IPS-18c (cell line): Measurements from ENCODE around the gene RTBDN.
A peak's percentile ranks its signal among the peaks of the same experiment; 100 is the strongest.

Experiments used
- H3K4me3 ChIP-seq: 2 replicates; pipeline ENCODE4 v1.7.0; 2013; ENCODE audit warnings: low read depth, mild to moderate bottlenecking, low read length, moderate library complexity; ENCODE audit not compliant: insufficient read depth
- H3K9me3 ChIP-seq: one replicate; pipeline ENCODE4 v1.6.1; 2013; ENCODE audit warnings: mild to moderate bottlenecking, low read length, moderate library complexity; ENCODE audit not compliant: control insufficient read depth, insufficient read depth

Gene RTBDN

DNA sequence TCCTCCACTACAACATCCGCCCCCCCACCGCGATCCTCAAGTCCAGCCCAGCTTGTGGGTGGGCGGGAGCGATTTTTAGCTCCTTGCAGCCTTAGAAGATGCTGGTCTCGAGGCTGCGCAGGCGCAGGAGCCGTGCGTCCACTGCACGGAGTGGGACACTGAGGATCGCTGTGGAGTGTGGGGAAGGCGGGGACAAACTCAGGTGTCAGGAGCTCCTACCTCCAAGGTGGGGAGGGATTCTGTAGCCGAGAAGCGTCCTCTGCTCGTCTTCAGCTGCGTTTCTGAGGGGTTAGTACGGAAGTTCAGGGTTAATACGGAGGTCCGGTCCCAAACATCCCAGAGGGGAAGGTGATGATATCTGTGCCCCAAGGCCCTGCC, at the start of gene RTBDN:
Gene RTBDN (minus strand): TSS at position 14 of the 378 bp plus-strand sequence. CDS start 4,600 bp downstream, outside the sequence.
- peaks cover 4% of the 10 kb centered on the region for H3K9me3 ChIP-seq
- peak within 1 kb of the TSS; percentile 71 for H3K4me3 ChIP-seq

DNA sequence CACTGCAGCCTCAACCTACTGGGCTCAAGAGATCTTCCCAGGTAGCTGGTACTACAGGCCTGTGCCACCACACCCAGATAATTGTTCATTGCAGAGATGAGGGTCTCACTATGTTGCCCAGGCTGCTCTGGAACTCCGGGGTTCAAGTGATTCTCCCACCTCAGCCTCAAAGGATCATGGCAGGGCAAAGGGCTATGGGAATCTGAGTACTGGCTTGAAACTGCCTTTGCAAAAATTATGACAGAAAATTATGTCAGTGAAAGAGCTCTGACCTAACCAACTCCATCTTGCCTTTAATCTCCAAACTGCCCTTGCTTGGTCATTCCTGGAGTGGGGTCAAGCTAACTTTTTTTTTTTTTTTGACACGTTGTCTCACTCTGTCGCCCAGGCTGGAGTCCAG, 48.2 kb upstream of the RTBDN start:
- Histone ChIP-seq H3K9me3 (peaks cover 4% of the 10 kb centered on the region), H3K4me3 (no peak overlapping the region)

DNA sequence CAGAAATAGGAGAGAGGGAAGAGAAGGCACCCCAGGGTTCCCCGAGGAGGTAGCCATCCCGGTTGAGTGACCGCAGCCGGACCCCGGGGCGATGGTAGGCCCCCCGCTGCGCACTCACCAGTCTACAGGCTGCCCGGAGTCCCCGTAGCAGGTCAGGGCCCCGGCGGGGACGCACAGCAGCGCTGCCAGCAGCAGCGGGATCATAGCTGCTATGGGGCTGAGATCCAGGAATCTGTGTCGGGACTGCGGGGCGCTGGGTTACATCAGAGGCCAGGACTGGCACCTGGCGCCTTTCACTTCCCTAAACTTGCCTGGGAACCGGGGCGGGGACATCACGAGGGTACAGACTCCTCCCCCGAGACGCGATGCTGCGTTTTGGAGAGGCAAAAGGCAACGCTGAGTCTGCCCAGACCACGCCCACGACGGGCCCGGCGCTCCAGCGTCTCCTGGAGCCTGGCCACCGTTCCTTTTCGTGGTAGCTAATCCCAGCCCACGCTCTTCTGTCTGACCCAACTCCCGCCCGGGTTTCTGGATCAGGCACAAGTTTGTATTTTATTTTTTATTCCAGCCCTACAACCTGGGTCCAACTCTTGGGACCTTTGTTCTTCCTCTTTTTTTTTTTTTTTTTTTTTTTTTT, 46.9 kb upstream of the RTBDN start, which contains the start of gene DNASE2:
Gene DNASE2 (minus strand): TSS at position 278 of the 637 bp plus-strand sequence. CDS start 74 bp downstream, at position 204.
- peak within 1 kb of the TSS; percentile 94 for H3K4me3 ChIP-seq
- peaks cover 4% of the 10 kb centered on the region for H3K9me3 ChIP-seq

DNA sequence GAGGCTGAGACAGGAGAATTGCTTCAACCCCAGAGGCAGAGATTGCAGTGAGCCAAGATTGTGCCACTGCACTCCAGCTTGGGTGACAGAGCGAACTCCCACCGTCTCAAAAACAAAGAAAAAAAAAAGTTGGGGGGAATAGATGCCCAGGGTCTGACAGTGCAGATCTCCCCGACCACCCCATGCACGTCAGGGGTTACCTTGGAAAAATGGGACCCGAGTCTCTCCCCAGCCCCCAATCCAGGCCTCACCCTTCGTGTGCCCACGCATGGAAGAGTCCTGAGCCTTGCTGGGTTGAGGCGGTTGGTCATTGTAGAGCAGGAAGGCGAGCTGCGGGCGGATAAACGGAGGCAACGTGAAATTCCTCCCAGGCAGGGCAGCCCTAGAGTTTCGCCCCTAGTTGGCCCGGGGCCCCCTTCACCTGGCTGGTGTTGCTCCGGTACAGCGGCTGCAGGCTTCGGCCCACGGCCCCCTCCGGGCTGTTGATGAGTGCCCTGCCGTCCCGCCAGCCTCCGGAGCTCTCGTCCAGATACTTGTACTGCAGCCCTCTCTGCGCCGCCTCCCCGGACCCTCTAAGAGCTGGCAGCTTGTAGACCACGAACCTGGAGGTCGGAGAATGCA, 46.3 kb upstream of the RTBDN start:
- H3K4me3 ChIP-seq = peak overlapping the region; percentile 94
- peaks cover 4% of the 10 kb centered on the region for H3K9me3 ChIP-seq

DNA sequence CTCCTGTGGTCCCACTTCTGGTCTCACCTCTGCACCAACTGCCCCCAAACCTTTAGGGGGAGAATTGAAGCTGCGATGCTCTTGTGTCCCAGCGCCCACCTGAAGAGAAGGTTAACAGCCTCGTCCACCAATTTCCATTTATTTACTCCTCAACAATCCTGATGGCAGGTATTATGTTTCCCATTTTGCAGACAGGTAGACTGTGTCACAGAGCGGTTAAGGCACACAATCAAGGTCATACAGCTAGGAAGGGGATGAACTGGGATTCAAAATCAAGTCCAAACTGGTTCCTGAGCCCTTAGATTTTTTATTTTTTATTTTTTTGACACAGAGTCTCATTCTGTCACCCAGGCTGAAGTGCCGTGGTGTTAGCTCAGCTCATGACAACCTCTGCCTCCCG, 40.7 kb upstream of the RTBDN start:
- peaks cover 2% of the 10 kb centered on the region for H3K9me3 ChIP-seq
- no peak overlapping the region for H3K4me3 ChIP-seq

DNA sequence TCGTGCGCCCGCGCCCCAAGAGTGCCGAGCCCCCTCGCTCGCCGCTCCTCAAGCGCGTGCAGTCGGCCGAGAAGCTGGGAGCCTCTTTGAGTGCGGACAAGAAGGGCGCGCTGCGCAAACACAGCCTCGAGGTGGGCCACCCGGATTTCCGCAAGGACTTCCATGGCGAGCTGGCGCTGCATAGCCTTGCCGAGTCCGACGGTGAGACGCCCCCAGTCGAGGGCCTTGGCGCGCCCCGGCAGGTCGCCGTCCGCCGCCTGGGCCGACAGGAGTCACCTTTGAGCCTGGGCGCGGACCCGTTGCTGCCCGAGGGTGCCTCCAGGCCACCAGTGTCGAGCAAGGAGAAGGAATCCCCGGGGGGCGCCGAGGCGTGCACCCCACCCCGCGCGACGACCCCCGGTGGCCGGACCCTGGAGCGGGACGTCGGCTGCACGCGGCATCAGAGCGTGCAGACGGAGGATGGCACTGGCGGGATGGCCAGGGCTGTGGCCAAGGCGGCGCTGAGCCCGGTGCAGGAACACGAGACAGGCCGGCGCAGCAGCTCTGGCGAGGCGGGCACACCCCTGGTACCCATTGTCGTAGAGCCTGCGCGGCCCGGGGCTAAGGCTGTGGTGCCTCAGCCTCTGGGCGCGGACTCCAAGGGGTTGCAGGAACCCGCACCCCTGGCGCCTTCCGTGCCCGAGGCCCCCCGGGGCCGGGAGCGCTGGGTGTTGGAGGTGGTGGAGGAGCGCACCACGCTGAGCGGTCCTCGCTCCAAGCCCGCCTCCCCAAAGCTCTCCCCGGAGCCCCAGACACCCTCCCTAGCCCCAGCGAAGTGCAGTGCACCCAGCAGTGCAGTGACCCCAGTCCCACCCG, 39.7 kb upstream of the RTBDN start:
- Histone ChIP-seq H3K9me3 (peaks cover 2% of the 10 kb centered on the region), H3K4me3 (no peak overlapping the region)

DNA sequence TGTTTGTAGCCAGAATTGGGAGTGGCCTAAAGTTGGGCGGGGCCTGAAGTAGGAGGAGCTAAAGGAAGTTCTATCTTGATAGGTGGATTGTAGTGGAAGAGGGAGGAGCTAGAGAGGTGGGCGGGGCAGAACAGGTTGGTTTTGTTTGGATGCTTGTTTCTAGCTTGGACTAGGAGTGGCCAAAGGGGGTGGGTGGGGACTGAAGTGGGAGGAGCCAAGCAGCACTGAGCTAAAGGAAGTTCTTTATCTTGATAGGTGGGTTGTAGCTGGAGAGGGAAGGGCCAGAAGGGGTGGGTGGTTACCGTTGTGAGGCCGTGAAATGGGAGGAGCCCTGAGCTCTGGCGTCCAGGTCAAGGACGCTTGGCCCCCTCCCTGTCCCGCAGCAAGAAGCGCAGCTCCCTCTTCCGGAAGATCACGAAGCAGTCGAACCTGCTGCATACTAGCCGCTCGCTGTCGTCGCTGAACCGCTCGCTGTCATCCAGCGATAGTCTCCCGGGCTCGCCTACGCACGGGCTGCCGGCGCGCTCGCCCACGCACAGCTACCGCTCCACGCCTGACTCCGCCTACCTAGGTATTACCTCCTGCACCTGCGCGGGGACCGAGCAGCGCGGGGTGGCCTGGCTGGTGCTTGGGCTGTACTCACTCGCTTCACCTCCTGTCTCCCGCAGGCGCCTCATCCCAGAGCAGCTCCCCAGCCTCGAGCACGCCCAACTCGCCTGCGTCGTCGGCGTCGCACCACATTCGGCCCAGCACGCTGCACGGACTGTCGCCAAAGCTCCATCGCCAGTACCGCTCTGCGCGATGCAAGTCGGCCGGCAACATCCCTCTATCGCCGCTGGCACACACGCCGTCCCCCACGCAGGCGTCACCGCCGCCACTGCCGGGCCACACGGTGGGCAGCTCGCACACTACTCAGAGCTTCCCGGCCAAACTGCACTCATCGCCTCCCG, 38.8 kb upstream of the RTBDN start:
- Histone ChIP-seq H3K9me3 (peaks cover 2% of the 10 kb centered on the region), H3K4me3 (no peak overlapping the region)

DNA sequence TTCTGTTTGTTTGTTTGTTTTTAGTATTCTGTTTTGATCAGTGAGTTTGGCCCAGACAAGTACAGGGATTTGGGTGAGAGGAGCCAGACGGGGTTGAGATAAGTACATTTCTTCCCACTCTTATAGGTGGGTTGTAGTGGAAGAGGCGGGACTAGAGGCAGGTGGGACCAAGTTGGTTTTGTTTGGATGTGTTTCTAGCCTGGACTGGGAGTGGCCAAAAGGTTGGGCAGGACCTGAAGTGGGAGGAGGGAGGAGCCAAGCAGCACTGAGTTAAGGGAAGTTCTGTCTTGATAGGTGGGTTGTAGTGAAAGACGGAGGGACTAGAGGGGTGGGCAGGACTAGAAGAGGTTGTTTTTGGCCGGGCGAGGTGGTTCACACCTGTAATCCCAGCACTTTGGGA, 37.9 kb upstream of the RTBDN start:
- peaks cover 2% of the 10 kb centered on the region for H3K9me3 ChIP-seq
- no peak overlapping the region for H3K4me3 ChIP-seq

DNA sequence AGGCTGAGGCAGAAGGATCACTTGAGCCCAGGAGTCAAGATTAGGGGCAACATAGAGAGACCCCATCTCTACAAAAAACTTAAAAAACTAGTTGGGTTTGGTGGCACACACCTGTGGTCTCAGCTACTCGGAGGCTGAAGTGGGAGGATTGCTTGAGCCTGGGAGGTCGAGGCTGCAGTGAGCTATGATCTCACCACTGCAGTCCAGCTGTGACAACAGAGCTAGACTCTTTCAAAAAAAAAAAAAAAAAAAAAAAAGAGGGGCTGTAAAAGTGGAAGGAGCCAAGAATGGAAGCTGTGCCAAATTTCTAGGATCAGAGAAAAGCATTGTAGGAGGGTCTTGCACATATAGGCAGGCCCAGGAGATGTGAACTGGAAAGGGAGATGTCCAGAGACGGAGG, 37.3 kb upstream of the RTBDN start:
- no peak overlapping the region for H3K4me3 ChIP-seq
- peaks cover 2% of the 10 kb centered on the region for H3K9me3 ChIP-seq

DNA sequence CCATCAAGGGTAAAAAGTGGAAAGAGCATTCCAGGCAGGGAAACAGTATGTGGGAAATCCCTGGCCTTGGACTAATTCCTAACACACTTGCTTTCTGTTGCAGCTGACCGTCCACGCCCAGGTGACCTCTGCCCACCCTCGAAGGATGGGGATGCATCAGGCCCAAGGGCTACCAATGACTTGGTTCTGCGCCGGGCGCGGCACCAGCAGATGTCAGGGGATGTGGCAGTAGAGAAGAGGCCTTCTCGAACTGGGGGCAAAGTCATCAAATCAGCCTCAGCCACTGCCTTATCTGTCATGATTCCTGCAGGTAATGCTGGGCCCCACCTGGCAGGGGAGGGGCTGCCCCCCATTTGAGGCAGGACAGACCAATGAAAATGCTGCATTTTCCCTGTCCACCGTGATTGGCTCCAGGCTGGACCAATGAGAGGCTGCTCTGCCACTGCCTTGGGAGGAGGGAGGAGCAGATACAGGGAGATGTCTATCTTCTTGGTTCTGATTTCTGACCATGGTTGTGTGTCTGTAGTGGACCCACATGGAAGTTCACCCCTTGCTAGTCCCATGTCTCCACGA, 34.2 kb upstream of the RTBDN start:
- Histone ChIP-seq H3K4me3 (no peak overlapping the region), H3K9me3 (peaks cover 2% of the 10 kb centered on the region)

DNA sequence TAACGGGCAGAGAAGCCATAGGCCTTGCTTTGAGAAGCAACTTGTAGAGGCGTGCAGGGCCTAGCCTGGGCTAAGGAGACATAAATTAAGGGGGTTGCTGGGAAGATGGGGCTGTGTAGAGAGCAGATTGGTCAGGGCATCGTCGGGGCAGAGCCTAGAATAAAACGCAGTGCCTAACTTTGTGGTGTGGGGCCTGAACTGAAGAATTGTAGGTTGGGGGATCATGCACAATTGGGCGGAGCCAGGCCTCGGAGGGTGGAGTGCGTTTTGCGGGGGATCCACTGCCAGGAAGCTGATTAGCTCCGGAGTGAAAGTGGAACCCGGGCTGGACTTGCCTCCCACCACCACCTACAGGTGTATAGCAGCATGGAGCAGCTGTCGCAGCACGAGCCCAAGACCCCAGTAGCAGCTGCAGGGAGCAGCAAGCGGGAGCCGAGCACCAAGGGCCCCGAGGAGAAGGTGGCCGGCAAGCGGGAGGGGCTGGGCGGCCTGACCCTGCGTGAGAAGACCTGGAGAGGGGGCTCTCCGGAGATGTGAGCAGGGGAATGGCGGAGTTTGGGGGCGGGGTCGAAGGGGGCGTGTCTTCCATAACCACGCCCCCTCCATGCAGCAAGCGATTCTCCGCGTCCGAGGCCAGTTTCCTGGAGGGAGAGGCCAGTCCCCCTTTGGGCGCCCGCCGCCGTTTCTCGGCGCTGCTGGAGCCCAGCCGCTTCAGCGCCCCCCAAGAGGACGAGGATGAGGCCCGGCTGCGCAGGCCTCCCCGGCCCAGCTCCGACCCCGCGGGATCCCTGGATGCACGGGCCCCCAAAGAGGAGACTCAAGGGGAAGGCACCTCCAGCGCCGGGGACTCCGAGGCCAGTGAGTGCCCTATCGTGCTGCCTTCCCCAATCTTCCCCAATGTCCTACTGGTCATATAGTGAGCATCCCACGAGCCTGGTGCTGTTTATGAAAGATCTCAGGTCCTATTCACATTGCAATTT, 33.0 kb upstream of the RTBDN start:
- Histone ChIP-seq H3K9me3 (no peaks in the 10 kb centered on the region), H3K4me3 (peak overlapping the region; percentile 64)

DNA sequence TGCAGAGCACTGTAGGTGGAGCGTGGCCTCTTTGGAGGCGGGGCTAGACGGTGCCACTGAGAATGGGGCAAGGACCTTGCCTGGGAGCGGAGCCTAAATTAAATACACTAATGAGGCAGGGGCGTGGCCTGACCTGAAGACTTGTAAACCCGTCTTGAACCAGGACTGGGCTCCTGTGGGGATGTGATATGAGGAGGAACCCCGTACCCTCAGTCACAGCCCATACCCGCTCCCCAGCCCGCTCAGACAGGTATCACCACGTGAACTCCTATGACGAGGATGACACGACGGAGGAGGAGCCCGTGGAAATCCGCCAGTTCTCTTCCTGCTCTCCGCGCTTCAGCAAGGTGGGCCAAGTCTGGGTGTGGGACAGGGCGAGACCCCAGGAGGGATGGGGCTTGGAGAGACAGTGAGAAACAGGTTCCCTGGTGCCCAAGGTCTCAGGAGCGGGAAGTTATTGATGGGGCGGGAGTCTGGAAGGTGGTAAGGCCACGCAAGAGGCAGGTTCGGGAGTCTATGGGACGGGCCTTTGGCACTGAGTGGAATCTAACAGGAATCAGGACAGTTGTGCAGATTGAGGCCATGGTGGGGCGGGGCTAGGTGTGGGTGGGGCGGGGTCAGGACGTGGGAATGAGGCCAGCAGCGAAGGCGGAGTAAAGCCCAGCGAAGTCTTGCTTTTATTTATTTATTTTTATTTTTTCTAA, 32.2 kb upstream of the RTBDN start:
- H3K4me3 ChIP-seq = peak overlapping the region; percentile 64; the same call in 1 of the 2 replicates

DNA sequence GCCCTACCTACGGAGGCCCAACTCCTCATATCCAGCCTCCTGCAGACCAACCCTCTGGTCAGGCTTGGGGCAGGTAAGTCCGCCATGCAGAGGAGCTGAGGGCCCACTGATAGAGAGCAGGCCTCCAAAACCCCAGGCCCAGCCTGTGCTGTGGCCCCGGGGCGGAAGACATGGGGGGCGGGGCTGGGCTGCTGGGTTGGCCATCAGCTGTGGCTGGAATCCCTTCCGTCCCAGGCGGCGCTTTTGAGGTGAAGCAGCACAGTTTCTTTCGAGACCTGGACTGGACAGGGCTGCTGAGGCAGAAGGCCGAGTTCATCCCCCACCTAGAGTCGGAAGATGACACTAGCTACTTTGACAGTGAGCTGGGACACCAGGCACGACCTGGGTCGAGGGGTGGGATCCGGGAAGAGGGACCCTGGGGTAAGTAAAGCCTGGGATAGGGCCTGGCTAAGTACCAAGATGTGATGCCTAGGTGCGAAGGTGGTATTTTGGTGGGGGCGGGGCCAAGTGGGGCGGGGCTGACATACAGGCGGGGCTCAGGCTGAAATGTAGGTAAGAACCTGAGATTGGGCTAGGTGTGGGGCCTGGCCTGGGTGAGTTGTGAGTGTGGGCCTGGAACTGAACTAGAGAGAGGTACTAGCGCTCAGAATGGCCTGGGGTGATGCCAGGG, 31.5 kb upstream of the RTBDN start:
- no peaks in the 10 kb centered on the region for H3K9me3 ChIP-seq
- H3K4me3 ChIP-seq = no peak overlapping the region

More for the DNA sequence above, 32.2 kb upstream of the RTBDN start:
- no peaks in the 10 kb centered on the region for H3K9me3 ChIP-seq

DNA sequence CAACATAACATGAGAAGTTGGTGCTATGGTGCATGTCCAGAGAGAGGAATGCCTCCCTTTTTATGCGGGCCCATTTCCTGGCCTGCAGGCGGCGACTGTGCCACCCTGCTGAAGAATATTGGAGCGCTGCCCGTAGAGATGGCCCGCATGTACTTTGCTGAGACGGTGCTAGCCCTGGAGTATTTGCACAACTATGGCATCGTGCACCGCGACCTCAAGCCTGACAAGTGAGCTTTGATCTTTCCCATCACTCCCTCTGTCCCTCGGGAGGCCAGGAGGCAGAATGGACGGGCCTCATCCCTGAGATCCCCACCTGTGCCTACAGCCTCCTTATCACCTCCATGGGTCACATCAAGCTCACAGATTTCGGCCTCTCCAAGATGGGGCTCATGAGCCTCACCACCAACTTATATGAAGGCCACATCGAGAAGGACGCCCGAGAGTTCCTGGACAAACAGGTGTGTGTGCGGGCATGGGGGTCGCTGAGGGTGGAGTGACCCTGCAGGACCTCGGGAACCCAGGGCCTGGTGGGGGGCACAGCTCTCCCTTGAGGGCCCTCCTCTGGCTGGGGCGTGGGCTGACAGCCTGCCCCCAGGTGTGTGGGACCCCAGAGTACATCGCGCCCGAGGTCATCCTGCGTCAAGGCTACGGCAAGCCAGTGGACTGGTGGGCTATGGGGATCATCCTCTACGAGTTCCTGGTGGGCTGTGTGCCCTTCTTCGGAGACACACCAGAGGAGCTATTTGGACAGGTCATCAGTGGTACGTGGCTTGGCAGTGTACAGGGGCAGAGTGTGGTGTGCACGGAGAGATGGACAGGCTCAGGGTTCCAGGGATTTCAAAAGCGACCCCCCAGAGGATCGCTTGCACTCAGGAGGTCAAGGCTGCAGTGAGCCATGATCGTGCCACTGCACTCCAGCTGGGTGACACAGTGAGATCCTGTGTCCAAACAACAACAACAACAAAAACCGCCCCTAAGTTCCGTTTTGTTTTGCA, 30.6 kb upstream of the RTBDN start:
- no peak overlapping the region for H3K4me3 ChIP-seq
- no peaks in the 10 kb centered on the region for H3K9me3 ChIP-seq
